GM12878 (cell line): ENCODE measurements around the gene ALG12. TPM values are rescaled to one million over a fixed set of nuclear protein-coding genes. Genes with fewer than 3 reads are reported as not detected.

Experiments
- ATAC-seq: fragments of 200-7000 bp; cut with Tn5 transposase; 3 replicates; pipeline ENCODE4 v1.9.1; 2020; ENCODE audit warnings: mild to moderate bottlenecking, moderate library complexity
- BruUV-seq: library from RNA; stranded (reverse); fragments of 400-500 nt; replicated peaks from 2 replicates; lab custom pipeline; 2021; lab: Mats Ljungman, UMichigan
- CTCF ChIA-PET: fragments of 300-600 bp; sonication (Branson Sonifier 250); formaldehyde crosslinking; extraction: SDS; loops from one replicate; lab custom pipeline; 2021; ENCODE audit warnings: inconsistent platforms; lab: Yijun Ruan, JAX
- POLR2A ChIA-PET: fragments of 350-600 bp; formaldehyde crosslinking; extraction: SDS; loops from one replicate; lab custom pipeline; 2021; ENCODE audit warnings: inconsistent platforms; lab: Charles Lee
- RAD21 ChIA-PET: fragments of 300-600 bp; sonication (Branson Sonifier 250); formaldehyde crosslinking; loops from one replicate; lab custom pipeline; 2023; ENCODE audit warnings: antibody characterized with exemption; ENCODE audit not compliant: unreplicated experiment; lab: Charles Lee
- SMC1A ChIA-PET: fragments of 300-600 bp; sonication (Branson Sonifier 250); formaldehyde crosslinking; loops from one replicate; lab custom pipeline; 2023; ENCODE audit not compliant: unreplicated experiment, uncharacterized antibody; lab: Charles Lee
- DNase-seq: peaks from one replicate; pipeline ENCODE4 v3.0.0-alpha.2; 2011; ENCODE audit warnings: low read depth, low spot score
- FAIRE-seq: peaks from 3 replicates; lab custom pipeline; 2011; peaks lifted over from hg19 to GRCh38; lab: Jason Lieb, UNC
- H2AFZ ChIP-seq: 2 replicates; pipeline ENCODE4 v1.6.0; 2011; ENCODE audit warnings: low read depth, low read length, control low read depth; ENCODE audit not compliant: control insufficient read depth
- H3K27ac ChIP-seq: 2 replicates; pipeline ENCODE4 v1.5.1; 2011; ENCODE audit warnings: control low read depth; ENCODE audit not compliant: control insufficient read depth, insufficient read depth
- H3K27me3 ChIP-seq, 2 experiments: replicated peaks in 1 of 2; 2 replicates each; pipeline versions ENCODE4 v1.6.0 to v1.6.1; 2011; ENCODE audit warnings: low read length in 1 of 2; ENCODE audit not compliant: control insufficient read depth in 2 of 2, insufficient read depth in 2 of 2
- H3K36me3 ChIP-seq, 2 experiments: 2 replicates each; pipeline ENCODE4 v1.5.1; 2011; ENCODE audit warnings: low read length in 1 of 2; ENCODE audit not compliant: control insufficient read depth in 2 of 2, insufficient read depth in 2 of 2
- H3K4me1 ChIP-seq: 2 replicates; pipeline ENCODE4 v1.6.1; 2011; ENCODE audit warnings: mild to moderate bottlenecking, low read length, moderate library complexity, mixed read lengths; ENCODE audit not compliant: control insufficient read depth, insufficient read depth
- H3K4me2 ChIP-seq: 2 replicates; pipeline ENCODE4 v1.6.0; 2011; ENCODE audit warnings: control low read depth; ENCODE audit not compliant: control insufficient read depth, insufficient read depth
- H3K4me3 ChIP-seq: fragments of 200-600 bp; sonication (generic); 2 replicates; pipeline ENCODE4 v1.5.1; 2016
- H3K79me2 ChIP-seq: 2 replicates; pipeline ENCODE4 v1.6.0; 2011; ENCODE audit warnings: low read length; ENCODE audit not compliant: control insufficient read depth, insufficient read depth
- H3K9ac ChIP-seq: 2 replicates; pipeline ENCODE4 v1.8.0; 2011; ENCODE audit warnings: low read length, control low read depth, mixed read lengths; ENCODE audit not compliant: control insufficient read depth, insufficient read depth
- H3K9me3 ChIP-seq: replicated peaks from 3 replicates; pipeline ENCODE4 v1.5.1; 2011; ENCODE audit warnings: mild to moderate bottlenecking, low read length; ENCODE audit not compliant: control insufficient read depth, insufficient read depth
- H4K20me1 ChIP-seq: 2 replicates; pipeline ENCODE4 v1.6.0; 2011; ENCODE audit not compliant: control insufficient read depth, insufficient read depth
- ASH2L ChIP-seq: fragments of 300-600, 200-600 bp; sonication (generic); IDR thresholded peaks from 2 replicates; pipeline ENCODE4 v1.6.1; 2017; ENCODE audit warnings: low read depth, mild to moderate bottlenecking, borderline replicate concordance
- CEBPB ChIP-seq, 2 experiments: fragments of 150-350 bp in 1 of 2; IDR thresholded peaks; 2 replicates each; pipeline ENCODE4 v1.6.1; 2012 to 2014; ENCODE audit warnings: low read depth in 2 of 2, low read length in 2 of 2, borderline replicate concordance in 1 of 2, inconsistent platforms in 1 of 2
- IKZF1 ChIP-seq: fragments of 450-650 bp; conservative IDR thresholded peaks from 2 replicates; pipeline ENCODE4 v1.6.1; 2017; ENCODE audit warnings: antibody characterized with exemption, mild to moderate bottlenecking
- POU2F2 ChIP-seq: IDR thresholded peaks from 3 replicates; pipeline ENCODE4 v1.6.1; 2011; ENCODE audit warnings: low read depth, mild to moderate bottlenecking, low read length, borderline replicate concordance
- RB1 ChIP-seq: fragments of 450-650 bp; formaldehyde crosslinking; IDR thresholded peaks from 2 replicates; pipeline ENCODE4 v1.6.1; 2017; ENCODE audit warnings: mild to moderate bottlenecking, borderline replicate concordance
- RUNX3 ChIP-seq: IDR thresholded peaks from 2 replicates; pipeline ENCODE4 v1.6.1; 2012; ENCODE audit warnings: low read length, inconsistent platforms
- SP1 ChIP-seq: IDR thresholded peaks from one replicate; pipeline ENCODE4 v1.6.1; 2011; ENCODE audit warnings: low read depth, low read length
- TAF1 ChIP-seq: IDR thresholded peaks from 2 replicates; pipeline ENCODE4 v1.6.1; 2011; ENCODE audit warnings: mild to moderate bottlenecking, low read depth, low read length, borderline replicate concordance
- ZNF274 ChIP-seq: IDR thresholded peaks from one replicate; pipeline ENCODE4 v1.8.0; 2011; ENCODE audit not compliant: insufficient read length, insufficient read depth
- WGBS: methylation state at CpG from one replicate; pipeline ENCODE4 v1.1.6; 2016; ENCODE audit warnings: low lambda C conversion rate; ENCODE audit not compliant: insufficient replicate concordance, insufficient coverage; ENCODE audit errors: missing lambda C conversion rate; 5-methylcytosine and 5-hydroxymethylcytosine counted together
- in situ Hi-C: fragments of 300-500 bp; cut with MboI; formaldehyde crosslinking; loops from 9 replicates; pipeline ENCODE4 v1.14.3; 2018; ENCODE audit warnings: mixed read lengths
- intact Hi-C: fragments of 100-400 bp; cut with micrococcal nuclease; formaldehyde crosslinking; loops from one replicate; pipeline ENCODE4 v1.14.2; 2022; ENCODE audit not compliant: unreplicated experiment
- polyA plus RNA-seq, 11 experiments: library from polyadenylated mRNA; depleted of rRNA in 4 of 11; unstranded in 6 of 11; stranded (reverse) in 5 of 11; fragments of >200 nt; fragmentation: Nextera tagmentation in 4 of 11; fragmentation: Illumina TruSeq in 1 of 11; extraction: Ambion mirVana in 4 of 11; extraction: Trizol in 1 of 11; gene quantifications; 1 replicate in 1 of 11; 2 replicates in 10 of 11; pipeline versions ENCODE4 v1.2.1 to v1.2.3, GENCODE V29; 2011 to 2016; ENCODE audit warnings: inconsistent platforms in 2 of 11, missing spikeins in 2 of 11, low read depth in 1 of 11
- total RNA-seq, 4 experiments: library from RNA; depleted of rRNA in 3 of 4; stranded (reverse); fragments of >200 nt in 3 of 4; fragmentation: Illumina TruSeq in 1 of 4; extraction: Trizol in 1 of 4; gene quantifications; 2 replicates each; pipeline versions ENCODE4 v1.2.1 to v1.2.3, GENCODE V29; 2013 to 2021
- TF ChIP-seq, protein P1 (sequence below): IDR thresholded peaks from 2 replicates; pipeline ENCODE4 v1.6.1; 2011; ENCODE audit warnings: low read depth, mild to moderate bottlenecking, low read length, moderate library complexity, borderline replicate concordance; ENCODE audit errors: extremely low read depth
- TF ChIP-seq, protein P2 (sequence below): IDR thresholded peaks from 2 replicates; pipeline ENCODE4 v1.6.1; 2012; ENCODE audit warnings: low read depth, low read length, improper control_type of control experiment
- TF ChIP-seq, protein P3 (sequence below): fragments of 450-650 bp; IDR thresholded peaks from 2 replicates; pipeline ENCODE4 v1.6.1; 2017; ENCODE audit warnings: antibody characterized with exemption, mild to moderate bottlenecking, moderate library complexity

Gene ALG12
- total and polyA plus RNA-seq, 10 of the 15 experiments (the other 5 are each of a cell fraction or from before 2014, with no cell fraction given), result 0.22 to 23.4 (median 6.6) TPM

DNA sequence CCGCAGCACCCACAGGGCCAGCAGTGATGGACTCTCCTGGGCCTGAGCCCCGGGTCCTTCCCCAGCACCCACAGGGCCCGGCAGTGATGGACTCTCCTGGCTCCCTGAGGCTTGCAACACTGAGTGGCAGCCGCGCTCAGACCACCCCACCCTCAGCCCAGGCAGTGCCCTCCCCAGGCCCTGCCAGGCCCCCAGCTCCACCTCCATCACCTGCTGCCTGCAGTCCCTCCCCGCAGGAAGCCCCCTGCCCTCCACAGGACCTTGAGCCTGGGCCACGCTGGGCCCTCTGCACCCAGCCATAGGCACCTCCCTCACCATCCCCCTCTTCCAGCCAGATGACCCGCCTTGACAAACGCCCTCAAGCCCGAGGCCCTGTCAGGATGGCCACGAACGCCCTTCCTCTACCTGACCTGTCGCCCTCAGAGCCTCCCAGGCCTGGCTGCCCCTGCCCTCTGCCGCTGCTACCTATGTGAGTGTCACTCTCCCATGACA, 11.4 kb downstream of the ALG12 start (continued):
- TF ChIP-seq RB1, result no peak
- no peak for TF ChIP-seq POU2F2

DNA sequence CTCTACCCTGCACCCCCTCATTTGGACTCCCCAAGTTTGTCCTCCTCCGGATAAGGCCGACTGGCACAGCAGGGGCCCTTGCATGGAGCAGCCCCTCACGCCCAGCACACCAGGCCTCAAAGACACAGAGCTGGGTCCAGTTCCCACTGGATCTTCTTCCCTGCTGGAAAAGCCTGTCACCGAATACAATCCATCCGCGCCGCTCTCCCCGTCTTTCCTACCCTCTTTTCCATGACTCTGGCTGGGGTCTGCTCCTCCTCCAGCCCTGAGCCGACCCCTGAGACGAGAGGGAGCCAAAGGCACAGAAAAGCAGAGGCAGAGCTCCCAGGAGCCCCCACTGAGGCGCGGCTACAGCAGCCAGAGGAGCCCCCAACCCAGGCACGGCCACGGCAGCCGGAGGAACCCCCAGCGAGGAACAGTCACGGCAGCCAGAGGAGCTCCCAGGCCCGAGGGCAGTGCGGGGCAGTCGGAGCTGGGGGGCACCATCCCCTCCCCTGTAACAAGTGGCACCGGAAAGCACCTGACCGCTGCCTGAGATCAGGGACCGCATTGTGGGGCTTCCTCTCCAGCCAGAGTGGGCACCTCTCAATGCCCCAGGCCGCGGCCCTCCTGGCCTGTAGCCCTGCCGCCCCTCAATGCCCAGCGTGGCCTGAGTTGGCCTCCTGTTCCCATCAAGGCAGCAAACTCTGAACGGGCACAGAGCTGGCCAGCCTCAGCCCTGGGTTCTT, 12.0 kb downstream of the ALG12 start:
- FAIRE-seq, result no peak
- no peak for TF ChIP-seq CEBPB (IDR thresholded peaks at IDR 0.05; ENCODE audit: borderline replicate concordance in 1 of 2, low read depth in 2 of 2, low read length in 2 of 2)
- TF ChIP-seq, protein P1, sequence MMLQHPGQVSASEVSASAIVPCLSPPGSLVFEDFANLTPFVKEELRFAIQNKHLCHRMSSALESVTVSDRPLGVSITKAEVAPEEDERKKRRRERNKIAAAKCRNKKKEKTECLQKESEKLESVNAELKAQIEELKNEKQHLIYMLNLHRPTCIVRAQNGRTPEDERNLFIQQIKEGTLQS, result no peak
- TF ChIP-seq, protein P2, sequence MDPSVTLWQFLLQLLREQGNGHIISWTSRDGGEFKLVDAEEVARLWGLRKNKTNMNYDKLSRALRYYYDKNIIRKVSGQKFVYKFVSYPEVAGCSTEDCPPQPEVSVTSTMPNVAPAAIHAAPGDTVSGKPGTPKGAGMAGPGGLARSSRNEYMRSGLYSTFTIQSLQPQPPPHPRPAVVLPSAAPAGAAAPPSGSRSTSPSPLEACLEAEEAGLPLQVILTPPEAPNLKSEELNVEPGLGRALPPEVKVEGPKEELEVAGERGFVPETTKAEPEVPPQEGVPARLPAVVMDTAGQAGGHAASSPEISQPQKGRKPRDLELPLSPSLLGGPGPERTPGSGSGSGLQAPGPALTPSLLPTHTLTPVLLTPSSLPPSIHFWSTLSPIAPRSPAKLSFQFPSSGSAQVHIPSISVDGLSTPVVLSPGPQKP, result no peak
- no peak for TF ChIP-seq SP1
- TF ChIP-seq, protein P3, sequence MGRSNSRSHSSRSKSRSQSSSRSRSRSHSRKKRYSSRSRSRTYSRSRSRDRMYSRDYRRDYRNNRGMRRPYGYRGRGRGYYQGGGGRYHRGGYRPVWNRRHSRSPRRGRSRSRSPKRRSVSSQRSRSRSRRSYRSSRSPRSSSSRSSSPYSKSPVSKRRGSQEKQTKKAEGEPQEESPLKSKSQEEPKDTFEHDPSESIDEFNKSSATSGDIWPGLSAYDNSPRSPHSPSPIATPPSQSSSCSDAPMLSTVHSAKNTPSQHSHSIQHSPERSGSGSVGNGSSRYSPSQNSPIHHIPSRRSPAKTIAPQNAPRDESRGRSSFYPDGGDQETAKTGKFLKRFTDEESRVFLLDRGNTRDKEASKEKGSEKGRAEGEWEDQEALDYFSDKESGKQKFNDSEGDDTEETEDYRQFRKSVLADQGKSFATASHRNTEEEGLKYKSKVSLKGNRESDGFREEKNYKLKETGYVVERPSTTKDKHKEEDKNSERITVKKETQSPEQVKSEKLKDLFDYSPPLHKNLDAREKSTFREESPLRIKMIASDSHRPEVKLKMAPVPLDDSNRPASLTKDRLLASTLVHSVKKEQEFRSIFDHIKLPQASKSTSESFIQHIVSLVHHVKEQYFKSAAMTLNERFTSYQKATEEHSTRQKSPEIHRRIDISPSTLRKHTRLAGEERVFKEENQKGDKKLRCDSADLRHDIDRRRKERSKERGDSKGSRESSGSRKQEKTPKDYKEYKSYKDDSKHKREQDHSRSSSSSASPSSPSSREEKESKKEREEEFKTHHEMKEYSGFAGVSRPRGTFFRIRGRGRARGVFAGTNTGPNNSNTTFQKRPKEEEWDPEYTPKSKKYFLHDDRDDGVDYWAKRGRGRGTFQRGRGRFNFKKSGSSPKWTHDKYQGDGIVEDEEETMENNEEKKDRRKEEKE, result no peak
- TF ChIP-seq ASH2L, result no peak
- TF ChIP-seq RUNX3, result no peak
- TF ChIP-seq IKZF1, result no peak
- TF ChIP-seq ZNF274, result no peak
- no peak for TF ChIP-seq TAF1
- ChIA-PET CTCF (no interaction called here), RAD21 (no interaction called here), SMC1A (no interaction called here), POLR2A (no interaction called here)
- Histone ChIP-seq H4K20me1 (no peaks in the 10 kb centered on the region), H3K4me1 (no peaks in the 10 kb centered on the region), H3K4me3 (no peak overlapping the region), H2AFZ (no peak overlapping the region), H3K9me3 (no peaks in the 10 kb centered on the region; the same call in 2 of the 3 replicates), H3K27me3 (no peaks in the 10 kb centered on the region), H3K36me3 (peaks cover 0 to 16% of the 10 kb centered on the region in 2 experiments; a peak in 3 of 4 replicates), H3K79me2 (no peaks in the 10 kb centered on the region), H3K9ac (no peak overlapping the region), H3K27ac (no peak overlapping the region), H3K4me2 (no peak overlapping the region)
- BruUV-seq, result no TSS peak
- DNase-seq, result no peak
- in situ Hi-C loops (no loop called here), intact Hi-C loops (no loop called here)
- 94% methylated on average over 28 of the region's 28 CpGs for WGBS
- no peak for ATAC-seq
